GM12891 (cell line): ENCODE measurements around the gene BMI1.
A peak's percentile ranks its signal among the peaks of the same experiment; 100 is the strongest.

Experiments
- POLR2A ChIP-seq: IDR thresholded peaks from 2 replicates; pipeline ENCODE4 v1.6.1; 2011; ENCODE audit warnings: low read depth, low read length, control low read depth
- SPI1 ChIP-seq: IDR thresholded peaks from 2 replicates; pipeline ENCODE4 v1.6.1; 2011; ENCODE audit warnings: low read depth, low read length, control low read depth

GRCh38 chr10:22379059-22379458, 58.2 kb downstream of the BMI1 start:
- no peak for TF ChIP-seq POLR2A
- TF ChIP-seq SPI1, result peak; percentile 73
